Measurements from ENCODE around the gene GPR149.
"Not testable (repeated sequence)": the region's sequence is repeated elsewhere in the genome, so short reads cannot be mapped to it uniquely, and the experiment has no call there.

The GPR149 gene

DNA sequence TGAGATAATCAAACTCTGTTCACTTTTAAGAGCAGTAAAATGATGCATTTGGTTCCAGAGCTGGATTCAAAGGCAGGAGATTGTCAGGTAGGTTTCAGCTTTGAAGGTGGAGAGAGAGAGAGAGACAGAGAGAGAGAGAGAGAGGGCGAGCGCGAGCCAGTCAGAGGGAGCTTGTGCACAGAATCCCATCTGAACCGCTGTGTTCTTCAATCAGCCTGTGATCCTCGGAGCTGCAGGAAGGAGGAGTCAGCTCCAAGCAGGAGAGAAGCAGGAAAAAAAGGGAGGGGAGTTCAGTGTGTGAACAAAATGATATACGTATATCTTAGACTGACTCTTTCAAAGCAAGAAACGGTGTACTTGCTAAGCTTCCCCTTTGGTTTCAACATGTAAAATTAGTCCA is at the start of gene GPR149:
TSS of gene GPR149 (minus strand) at position 177 of the 400 bp plus-strand sequence. CDS start 575 bp downstream, outside the sequence.
- DNase-seq, result no peak

DNA sequence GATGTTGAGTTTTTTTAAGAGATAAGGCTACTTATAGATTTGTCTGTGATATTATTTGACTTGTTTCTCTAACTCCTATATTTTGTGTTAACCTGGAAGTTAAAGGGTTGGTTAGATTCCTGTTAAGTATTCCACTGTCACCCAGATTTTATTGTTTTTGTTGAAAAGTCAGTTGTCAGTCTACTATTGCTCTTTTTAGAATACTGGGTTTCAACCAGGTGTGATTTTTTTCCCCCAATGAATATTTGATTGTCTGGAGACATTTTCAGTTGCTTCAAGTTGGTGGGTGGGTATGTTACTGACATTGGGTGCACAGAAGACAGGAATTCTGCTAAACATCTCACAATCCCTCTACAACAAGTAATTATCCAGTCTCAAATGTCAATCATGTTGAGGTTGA is 43.8 kb upstream of the GPR149 start:
- DNase-seq, result no peak

- DNase-seq, result no peak
Observed at GRCh38 chr3:154469585-154469984, 39.6 kb upstream of the GPR149 start.

DNA sequence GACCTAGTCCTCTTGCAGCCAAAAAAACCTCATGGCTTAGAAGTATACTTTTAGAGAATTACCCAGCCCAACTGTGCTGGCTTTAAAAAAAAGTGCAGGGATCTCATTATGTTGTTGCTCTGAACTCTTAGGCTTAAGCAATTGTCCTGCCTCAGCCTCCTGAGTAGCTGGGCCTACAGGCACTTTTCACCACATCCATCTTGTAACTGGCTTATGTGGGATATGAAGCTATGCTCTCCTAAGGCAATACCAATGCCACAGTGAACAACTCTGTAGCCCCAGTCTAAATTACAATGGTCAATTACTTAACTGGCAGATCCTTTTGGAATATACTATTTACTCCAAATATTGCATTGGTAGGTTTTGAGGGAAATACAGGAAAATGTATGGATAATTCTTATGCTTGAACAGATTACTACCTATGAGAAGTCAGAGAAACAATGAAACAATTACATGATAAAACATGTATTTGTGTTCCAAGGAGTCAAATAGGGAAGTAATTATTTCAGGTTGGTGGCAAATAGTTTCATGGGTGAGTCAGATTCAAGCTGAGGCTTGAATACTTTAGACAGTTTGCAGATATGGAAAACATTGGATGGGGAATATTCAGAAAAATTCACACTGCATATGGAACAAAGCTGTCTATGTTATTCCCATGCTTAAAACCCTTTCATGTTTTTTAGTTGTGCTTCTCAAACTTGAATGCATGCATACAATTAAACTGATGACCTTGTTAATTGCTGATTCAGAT is 34.6 kb upstream of the GPR149 start:
- DNase-seq, result no peak

DNA sequence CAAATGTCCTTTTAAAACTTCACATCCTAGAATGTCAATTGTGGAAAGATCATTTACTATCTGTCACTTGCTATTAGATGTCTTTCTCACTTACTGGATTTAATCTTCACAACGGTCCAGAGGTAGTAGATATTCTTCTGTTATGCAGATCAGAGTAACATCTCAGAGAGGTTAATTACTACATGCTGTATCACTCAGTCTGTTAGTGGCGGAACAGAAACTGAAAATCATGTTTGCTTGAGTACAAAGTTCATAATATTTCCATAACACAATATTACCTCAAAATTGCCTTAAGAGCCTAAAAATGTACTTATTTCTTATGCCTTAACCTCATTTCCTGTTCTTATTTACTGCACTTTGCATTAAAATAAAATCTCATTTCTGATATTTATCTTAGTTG is 28.6 kb upstream of the GPR149 start:
- DNase-seq, result no peak

DNA sequence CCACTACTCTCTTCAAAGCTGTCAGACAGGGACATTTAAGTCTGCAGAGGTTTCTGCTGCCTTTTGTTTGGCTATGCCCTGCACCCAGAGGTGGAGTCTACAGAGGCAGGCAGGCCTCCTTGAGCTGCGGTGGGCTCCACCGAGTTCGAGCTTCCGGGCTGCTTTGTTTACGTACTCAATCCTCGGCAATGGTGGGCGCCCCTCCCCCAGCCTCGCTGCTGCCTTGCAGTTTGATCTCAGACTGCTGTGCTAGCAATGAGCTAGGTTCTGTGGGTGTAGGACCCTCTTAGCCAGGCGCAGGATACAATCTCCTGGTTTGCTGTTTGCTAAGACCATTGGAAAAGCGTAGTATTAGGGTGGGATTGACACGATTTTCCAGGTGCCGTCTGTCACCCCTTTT is 9.1 kb upstream of the GPR149 start:
- not testable (repeated sequence) for DNase-seq

DNA sequence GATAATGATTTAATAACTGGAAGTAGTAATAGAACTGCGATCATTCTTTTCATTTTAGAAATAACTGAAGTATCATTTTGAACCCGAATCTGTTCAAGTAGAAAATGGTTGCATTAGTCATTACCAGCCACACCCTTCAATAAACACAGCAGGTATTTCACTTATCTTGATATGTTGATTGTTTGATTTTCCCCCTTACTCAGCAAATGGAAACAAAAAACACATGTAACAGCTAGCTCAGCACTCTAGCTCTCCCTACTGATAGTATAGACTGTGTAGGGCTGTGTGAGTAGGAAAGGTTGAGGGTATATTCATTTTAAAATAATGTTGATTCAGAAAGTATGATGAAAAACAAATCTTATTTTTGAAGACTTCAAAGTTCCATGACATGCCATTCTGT is 1.1 kb upstream of the GPR149 start:
- no peak for DNase-seq

DNA sequence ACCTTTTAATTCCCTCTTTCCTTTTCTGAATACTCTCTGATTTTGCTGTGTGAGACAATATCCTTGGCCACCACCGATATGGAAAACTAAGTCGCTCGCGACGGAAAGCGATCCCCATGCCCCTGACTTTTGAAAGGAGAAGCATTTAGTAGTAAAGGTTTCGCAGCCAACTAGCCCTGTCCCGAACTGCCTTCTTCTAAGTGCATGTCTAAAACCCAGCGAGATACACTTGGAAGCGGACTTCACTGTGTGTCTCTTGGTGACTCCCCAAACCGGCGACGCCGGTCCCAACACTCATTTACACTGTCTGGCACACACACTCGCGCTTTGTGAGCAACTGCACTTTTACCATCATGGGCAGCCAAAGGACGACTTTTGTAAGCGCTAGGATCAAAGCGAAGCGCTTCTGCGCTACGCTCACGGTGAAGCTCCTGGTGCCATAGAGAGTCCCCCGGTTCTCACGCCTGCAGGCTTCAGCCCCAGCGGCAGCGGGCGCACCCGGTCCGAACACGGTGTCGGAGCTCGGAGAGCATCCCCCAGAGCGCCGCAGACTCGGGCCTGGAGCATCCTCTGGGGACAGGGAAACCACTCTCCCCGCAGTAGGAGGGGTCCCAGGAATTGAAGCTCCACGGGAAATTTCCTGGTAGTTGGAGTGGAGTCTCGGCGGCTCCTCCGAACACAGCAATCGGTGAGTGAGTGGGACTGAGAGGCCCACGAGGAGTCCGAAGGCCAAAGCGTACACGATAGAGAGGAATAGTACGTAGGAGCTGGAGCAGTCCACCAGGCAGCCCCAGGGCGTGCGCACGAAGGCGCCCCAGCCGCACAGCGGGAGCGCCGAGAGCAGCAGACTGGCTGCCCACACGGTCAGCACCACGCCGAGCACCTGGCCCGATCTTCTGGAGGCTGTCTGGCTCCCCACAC is 1.4 kb downstream of the GPR149 start:
- no peak for DNase-seq

- no peak for DNase-seq
Observed at GRCh38 chr3:154427685-154428285, 2.2 kb downstream of the GPR149 start.

- DNase-seq, result no peak
Observed at GRCh38 chr3:154422694-154423093, 7.3 kb downstream of the GPR149 start.

DNA sequence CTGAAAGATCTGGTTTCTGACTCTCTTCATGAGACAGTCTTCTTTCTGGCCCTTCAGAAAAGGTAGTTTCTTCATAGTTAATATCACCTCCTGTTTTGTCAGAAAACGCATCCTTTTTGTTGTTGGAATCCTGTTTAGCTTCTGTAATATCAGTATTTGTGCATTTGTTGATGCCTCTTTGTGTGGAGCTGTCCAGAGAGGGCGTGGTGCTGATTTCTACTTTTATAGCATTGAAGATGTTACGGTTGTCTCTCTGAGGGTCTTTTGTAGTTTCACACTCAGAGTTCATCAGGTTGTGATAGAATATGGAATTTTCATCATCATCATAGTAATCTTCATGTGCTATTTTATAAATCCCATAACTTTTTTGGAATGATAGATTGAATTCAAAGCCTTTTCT is 8.9 kb downstream of the GPR149 start:
- no peak for DNase-seq

GRCh38 chr3:154398084-154398967 is 31.7 kb downstream of the GPR149 start:
- no peak for DNase-seq

DNA sequence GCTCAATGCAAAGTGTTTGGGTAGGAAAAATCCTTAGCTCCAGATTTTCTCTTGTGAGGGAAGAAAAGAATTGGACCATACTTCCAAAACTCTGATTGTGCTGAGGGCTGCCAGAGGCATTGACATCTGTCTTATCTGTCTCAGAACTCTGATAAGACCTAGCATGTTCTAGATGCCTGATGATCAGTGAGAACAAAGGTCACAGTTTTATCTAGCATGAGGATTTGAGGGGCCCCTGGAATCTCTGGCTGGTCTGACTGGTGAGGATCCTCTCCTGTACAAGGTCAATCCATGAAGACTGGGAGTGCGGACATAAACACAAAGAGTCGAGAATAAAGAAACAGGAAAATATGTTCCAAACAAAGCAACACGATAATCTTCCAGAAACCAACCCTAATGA is 40.1 kb downstream of the GPR149 start:
- no peak for DNase-seq

GRCh38 chr3:154384479-154384878 is 45.5 kb downstream of the GPR149 start:
- no peak for DNase-seq

DNA sequence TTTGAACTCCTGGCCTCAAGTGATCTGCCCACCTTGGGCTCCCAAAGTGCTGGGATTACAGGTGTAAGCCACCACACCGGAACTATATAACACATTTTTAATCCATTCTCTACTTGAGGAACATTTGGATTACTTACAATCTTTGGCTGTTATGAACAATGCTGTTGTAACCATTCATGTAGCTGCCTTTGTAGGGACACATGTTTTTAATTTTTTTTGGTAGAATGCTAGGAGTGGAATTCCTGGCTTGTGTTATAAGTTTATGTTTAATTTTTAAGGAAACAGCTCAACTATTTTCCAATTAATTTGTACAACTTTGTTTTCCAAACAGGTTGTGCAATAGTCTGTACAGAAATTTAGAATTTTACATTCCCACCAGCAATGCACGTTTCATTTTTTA is 51.7 kb downstream of the GPR149 start:
- no peak for DNase-seq

- DNase-seq, result no peak
Observed at GRCh38 chr3:154367221-154367620, 62.8 kb downstream of the GPR149 start.

DNA sequence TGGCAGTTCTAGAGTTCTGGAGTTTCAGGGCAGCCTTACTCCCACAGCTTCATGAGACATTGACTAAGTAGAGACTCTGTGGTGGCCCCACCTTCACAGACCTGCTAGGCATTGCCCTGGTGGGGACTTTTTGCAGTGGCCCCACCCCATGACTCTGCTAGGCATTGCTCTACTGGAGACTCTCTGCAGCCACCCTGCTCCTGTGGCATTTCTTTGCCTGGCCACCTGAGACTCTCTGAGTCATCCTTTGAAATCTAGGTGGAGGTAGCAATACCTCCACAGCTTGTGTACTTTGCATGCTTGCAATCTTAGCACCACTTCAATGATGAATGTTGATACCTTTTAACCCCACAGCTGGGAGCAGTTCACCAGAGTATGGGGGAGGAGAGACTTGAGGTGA is 65.1 kb downstream of the GPR149 start:
- no peak for DNase-seq

GRCh38 chr3:154361099-154361498 is 68.9 kb downstream of the GPR149 start:
- DNase-seq, result no peak

GRCh38 chr3:154356009-154356408 is 74.0 kb downstream of the GPR149 start:
- no peak for DNase-seq

DNA sequence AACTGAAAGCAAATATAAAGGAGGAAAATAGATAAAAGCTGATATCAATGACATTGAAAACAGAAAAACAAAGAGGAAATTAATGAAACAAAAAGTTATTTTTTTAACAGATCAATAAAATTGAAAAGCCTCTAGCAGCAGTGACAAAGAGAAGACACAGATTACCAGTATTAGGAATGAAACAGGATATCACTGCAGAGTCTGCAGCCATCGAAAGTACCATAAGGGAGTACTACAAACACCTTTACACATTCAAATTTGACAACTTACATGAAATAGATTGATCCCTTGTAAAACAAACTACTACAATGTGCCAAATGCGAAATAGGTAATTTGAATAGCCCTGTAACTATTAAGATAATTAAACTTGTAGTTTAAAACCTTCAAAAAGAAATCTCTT is 80.8 kb downstream of the GPR149 start:
- DNase-seq, result no peak

DNA sequence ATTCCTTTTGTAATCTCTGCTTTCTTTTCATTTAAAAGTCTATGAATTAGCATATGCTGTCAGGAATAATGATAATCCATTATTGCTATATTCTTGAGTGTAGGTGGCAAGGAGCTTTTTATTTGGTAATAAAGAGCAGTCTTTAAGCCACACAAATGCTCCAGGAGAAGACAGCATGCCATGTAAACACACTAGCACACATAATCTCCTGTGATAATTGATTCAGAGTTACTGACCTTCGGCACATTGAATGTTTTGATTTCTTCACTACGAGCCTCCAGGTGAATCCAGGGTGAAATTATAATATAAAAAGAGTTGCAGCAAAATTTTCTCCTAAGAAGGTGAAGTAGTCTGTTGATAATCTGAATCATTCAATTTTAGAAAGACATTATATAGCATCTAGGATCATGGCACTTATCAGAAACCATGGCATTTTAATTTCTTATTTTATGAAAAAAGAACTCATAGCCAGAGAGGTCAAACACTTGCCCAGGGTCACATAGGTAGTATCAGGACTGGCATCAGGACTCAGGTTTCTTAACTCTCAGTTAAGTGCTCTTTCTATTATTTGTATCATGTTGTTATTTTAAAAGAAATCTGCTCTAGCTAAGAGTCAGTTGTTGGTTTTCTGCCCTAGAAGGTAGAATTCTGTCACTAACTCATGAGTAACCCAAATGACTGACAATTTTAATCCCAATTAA is 84.4 kb downstream of the GPR149 start:
- no peak for DNase-seq

- no peak for DNase-seq
Observed at GRCh38 chr3:154338570-154338969, 91.4 kb downstream of the GPR149 start.

Data from activated naive CD4-positive, alpha-beta T cell treated with Interleukin-2 at 50 U/mL for 16 hours (primary cell).